Mesodermal cell (in vitro differentiated cells): ENCODE data around the gene KISS1R.

Experiments
- H3K27ac ChIP-seq: 2 replicates; pipeline ENCODE4 v1.7.0; 2013; ENCODE audit warnings: mild to moderate bottlenecking, low read depth, low read length, moderate library complexity; ENCODE audit not compliant: severe bottlenecking
- H3K36me3 ChIP-seq: 2 replicates; pipeline ENCODE4 v1.7.1; 2013; ENCODE audit warnings: mild to moderate bottlenecking, low read length, moderate library complexity; ENCODE audit not compliant: control insufficient read depth, insufficient read depth
- H3K4me1 ChIP-seq: one replicate; pipeline ENCODE4 v1.7.1; 2013; ENCODE audit warnings: mild to moderate bottlenecking, low read length; ENCODE audit not compliant: insufficient read depth, control insufficient read depth, poor library complexity, severe bottlenecking
- H3K4me3 ChIP-seq: 2 replicates; pipeline ENCODE4 v1.7.0; 2013; ENCODE audit warnings: low read length, control low read depth, mild to moderate bottlenecking; ENCODE audit not compliant: insufficient read depth, poor library complexity, severe bottlenecking; ENCODE audit errors: extremely low read depth
- H3K9me3 ChIP-seq: 2 replicates; pipeline ENCODE4 v1.7.1; 2013; ENCODE audit warnings: mild to moderate bottlenecking, low read length, moderate library complexity; ENCODE audit not compliant: control insufficient read depth
- WGBS, 2 experiments: methylation state at CpG; one replicate each; pipeline ENCODE4 v1.1.5; 2013; ENCODE audit warnings: missing lambda C conversion rate in 2 of 2; ENCODE audit not compliant: insufficient coverage in 2 of 2; 5-methylcytosine and 5-hydroxymethylcytosine counted together

The KISS1R gene

DNA sequence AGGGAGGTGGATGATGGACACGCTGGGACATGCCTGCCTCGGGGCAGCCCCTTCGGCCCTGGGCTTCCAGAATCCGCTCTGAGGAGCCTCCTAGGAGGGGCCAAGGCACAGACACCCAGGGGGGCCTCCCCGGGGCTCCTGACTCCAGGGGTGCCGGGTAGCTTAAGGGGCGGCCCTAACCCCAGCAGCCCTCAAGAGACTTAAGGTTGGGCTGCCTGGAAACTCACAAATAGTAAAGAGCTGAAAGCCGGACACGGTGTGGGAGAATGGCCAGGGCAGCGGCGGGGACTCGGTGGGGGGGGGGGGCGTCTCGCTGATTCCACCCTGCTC is 16.4 kb downstream of the KISS1R start:
- Histone ChIP-seq H3K4me3 (no peak overlapping the region), H3K36me3 (peaks cover 86% of the 10 kb centered on the region), H3K9me3 (no peaks in the 10 kb centered on the region), H3K4me1 (peaks cover 26% of the 10 kb centered on the region), H3K27ac (peak overlapping the region; percentile 90)
- WGBS, 2 experiments: 60 to 70% methylated on average over 7 to 12 of the region's 14 CpGs

DNA sequence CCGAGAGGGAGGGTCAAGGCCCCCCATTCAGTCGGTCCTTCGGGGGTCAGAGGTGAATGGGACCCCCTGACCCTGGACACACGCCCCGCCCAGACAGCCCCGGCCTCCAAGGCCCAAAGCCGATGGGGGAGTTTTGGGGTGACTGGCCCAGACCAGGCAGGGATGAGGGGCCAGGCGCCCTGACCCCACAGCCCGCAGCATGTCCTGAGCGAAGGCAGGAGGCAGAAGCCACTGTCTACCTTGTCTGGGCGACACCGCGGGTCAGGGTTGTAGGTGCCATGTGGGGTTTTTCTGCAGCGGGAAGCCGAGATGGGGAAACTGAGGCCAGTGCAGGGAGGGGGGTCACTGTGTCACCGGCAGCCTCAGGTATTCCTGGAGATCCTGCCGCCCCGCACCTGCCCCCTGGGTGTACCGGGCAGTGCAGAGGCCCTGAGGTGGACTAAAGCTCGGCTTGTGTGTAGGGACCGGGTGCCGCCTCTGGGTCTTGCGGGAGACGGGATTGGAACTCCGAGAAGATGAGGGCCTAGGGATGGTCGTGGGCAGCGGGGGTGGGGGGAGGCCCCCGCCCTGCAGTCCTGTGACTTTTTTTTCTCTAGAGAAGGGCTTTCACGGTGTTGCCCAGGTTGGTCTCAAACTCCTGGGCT is 17.2 kb downstream of the KISS1R start:
- WGBS, 2 experiments: 89 to 92% methylated on average over 20 to 29 of the region's 29 CpGs

GRCh38 chr19:934865-935479 is 17.8 kb downstream of the KISS1R start:
- H3K4me1 ChIP-seq: peaks cover 28% of the 10 kb centered on the region
- H3K4me3 ChIP-seq: no peak overlapping the region
- peaks cover 87% of the 10 kb centered on the region for H3K36me3 ChIP-seq
- no peaks in the 10 kb centered on the region for H3K9me3 ChIP-seq
- WGBS, 2 experiments: 93 to 96% methylated on average over 20 to 30 of the region's 31 CpGs
- peak overlapping the region; percentile 23 for H3K27ac ChIP-seq

More for the DNA sequence above, 17.2 kb downstream of the KISS1R start:
- Histone ChIP-seq H3K36me3 (peaks cover 87% of the 10 kb centered on the region), H3K4me1 (peaks cover 26% of the 10 kb centered on the region), H3K9me3 (no peaks in the 10 kb centered on the region), H3K27ac (peak overlapping the region; percentile 23), H3K4me3 (no peak overlapping the region)

DNA sequence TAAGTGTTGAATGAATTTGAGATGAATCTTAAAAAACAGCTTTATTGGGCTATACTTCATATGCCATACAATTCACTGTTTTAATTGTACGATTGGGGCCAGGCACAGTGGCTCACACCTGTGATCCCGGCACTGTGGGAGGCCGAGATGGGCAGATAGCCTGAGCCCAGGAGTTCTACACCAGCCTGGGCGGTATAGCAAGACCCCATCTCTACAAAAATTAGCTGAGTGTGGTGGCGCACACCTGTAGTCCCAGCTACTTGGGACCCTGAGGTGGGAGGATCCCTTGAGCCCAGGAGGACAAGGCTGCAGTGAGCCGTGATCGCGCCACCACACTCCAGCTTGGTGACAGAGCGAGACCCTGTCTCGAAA is 19.0 kb downstream of the KISS1R start:
- Histone ChIP-seq H3K4me3 (no peak overlapping the region), H3K27ac (no peak overlapping the region), H3K9me3 (no peaks in the 10 kb centered on the region), H3K36me3 (peaks cover 85% of the 10 kb centered on the region), H3K4me1 (peaks cover 28% of the 10 kb centered on the region)
- 92 to 93% methylated on average over 10 of the region's 10 CpGs for WGBS, 2 experiments

- H3K36me3 ChIP-seq: peaks cover 86% of the 10 kb centered on the region
- H3K4me3 ChIP-seq: no peak overlapping the region
- no peaks in the 10 kb centered on the region for H3K9me3 ChIP-seq
- 95 to 96% methylated on average over 10 to 11 of the region's 16 CpGs for WGBS, 2 experiments
- H3K4me1 ChIP-seq: peaks cover 28% of the 10 kb centered on the region
- H3K27ac ChIP-seq: no peak overlapping the region
Measured at GRCh38 chr19:937259-937694, 20.1 kb downstream of the KISS1R start.

GRCh38 chr19:938233-938923 is 21.2 kb downstream of the KISS1R start:
- Histone ChIP-seq H3K4me1 (peaks cover 18% of the 10 kb centered on the region), H3K4me3 (no peak overlapping the region), H3K27ac (no peak overlapping the region), H3K36me3 (peaks cover 93% of the 10 kb centered on the region), H3K9me3 (no peaks in the 10 kb centered on the region)
- WGBS, 2 experiments: 95% methylated on average over 17 to 19 of the region's 23 CpGs

- Histone ChIP-seq H3K9me3 (no peaks in the 10 kb centered on the region), H3K4me3 (no peak overlapping the region), H3K4me1 (peaks cover 8% of the 10 kb centered on the region), H3K36me3 (peaks cover 93% of the 10 kb centered on the region), H3K27ac (no peak overlapping the region)
- WGBS, 2 experiments: 95 to 97% methylated on average over 17 to 22 of the region's 22 CpGs
Measured at GRCh38 chr19:939439-939838, 22.3 kb downstream of the KISS1R start.

DNA sequence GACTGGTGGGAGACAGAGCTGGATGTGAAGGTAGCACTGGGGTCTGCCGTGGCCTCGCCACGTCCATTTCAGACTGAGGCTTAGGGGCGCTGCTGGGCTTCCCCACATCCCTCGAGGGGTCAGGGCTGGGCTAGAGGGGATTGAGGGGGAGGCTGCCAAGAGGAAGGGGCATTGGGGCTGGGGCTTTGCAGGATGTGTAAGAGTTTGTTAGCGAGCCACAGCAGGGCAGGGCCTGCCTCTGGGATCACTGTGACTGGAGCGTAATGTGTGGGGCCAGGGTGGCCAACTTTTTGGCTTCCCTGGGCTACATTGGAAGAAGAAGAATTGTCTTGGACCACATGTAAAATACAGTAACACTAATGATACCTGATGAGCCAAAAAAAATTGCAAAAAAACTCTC is 22.8 kb downstream of the KISS1R start:
- no peak overlapping the region for H3K27ac ChIP-seq
- 100% methylated on average over 5 to 7 of the region's 7 CpGs for WGBS, 2 experiments
- H3K9me3 ChIP-seq: no peaks in the 10 kb centered on the region
- peaks cover 93% of the 10 kb centered on the region for H3K36me3 ChIP-seq
- peaks cover 5% of the 10 kb centered on the region for H3K4me1 ChIP-seq
- H3K4me3 ChIP-seq: no peak overlapping the region

GRCh38 chr19:940591-941291 is 23.6 kb downstream of the KISS1R start:
- no peaks in the 10 kb centered on the region for H3K9me3 ChIP-seq
- no peak overlapping the region for H3K4me3 ChIP-seq
- peaks cover 93% of the 10 kb centered on the region for H3K36me3 ChIP-seq
- no peak overlapping the region for H3K27ac ChIP-seq
- 97 to 98% methylated on average over 58 to 64 of the region's 64 CpGs for WGBS, 2 experiments
- H3K4me1 ChIP-seq: peaks cover 5% of the 10 kb centered on the region

DNA sequence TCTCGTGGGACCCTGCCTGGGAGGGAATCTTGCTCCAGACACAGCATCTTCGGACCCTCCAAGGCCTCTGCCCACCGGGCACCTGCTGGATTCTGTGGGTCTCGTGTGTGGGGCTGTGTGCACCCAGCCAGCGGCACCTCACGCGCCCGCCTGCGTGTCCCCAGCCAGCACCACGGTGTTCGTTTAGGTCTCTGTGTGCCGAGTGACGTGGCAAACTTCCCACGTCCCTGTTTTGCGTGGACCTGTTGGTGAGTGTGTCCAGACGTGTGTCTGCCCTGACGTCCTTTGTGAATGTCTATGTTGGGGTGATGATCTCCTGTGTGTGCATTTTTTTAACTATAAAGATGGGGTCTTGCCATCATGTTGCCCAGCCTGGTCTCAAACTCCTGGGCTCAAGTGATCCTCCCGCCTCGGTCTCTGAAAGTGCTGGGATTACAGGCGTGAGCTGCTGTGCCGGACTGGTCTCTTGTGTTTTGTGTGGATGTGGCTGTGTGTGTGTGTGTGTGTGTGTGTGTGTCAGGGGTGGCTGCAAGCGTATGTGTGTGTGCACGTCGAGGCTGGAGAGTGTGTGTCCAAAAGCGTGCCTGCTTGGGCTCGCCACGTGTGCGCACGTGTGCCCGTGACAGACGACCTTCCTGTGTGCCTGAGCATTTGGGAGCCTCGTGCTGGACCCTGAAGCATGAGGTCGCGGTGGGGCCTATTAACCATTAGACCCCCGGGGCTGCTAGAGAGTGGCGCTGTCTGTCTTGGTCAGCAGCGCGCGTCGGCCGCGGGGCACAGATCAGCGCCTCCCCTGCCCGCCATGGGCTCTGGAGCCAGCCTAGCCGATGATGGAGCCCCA is 24.4 kb downstream of the KISS1R start:
- 94 to 95% methylated on average over 41 to 42 of the region's 45 CpGs for WGBS, 2 experiments
- no peaks in the 10 kb centered on the region for H3K9me3 ChIP-seq
- H3K27ac ChIP-seq: no peak overlapping the region
- H3K36me3 ChIP-seq: peaks cover 88% of the 10 kb centered on the region
- no peak overlapping the region for H3K4me3 ChIP-seq
- peaks cover 5% of the 10 kb centered on the region for H3K4me1 ChIP-seq
